HEK293T (cell line): ENCODE measurements around the gene KCNQ2.
A peak's percentile ranks its signal among the peaks of the same experiment; 100 is the strongest.

Experiments used
- ARNT ChIP-seq: fragments of 450-650 bp; IDR thresholded peaks from 2 replicates; pipeline ENCODE4 v1.6.1; 2017; ENCODE audit warnings: mild to moderate bottlenecking
- BHLHE40 ChIP-seq: fragments of 450-650 bp; IDR thresholded peaks from 2 replicates; pipeline ENCODE4 v1.6.1; 2016; ENCODE audit warnings: mild to moderate bottlenecking, moderate library complexity, borderline replicate concordance
- CTBP1 ChIP-seq: fragments of 450-650 bp; IDR thresholded peaks from 2 replicates; pipeline ENCODE4 v1.6.1; 2016; ENCODE audit warnings: borderline replicate concordance
- ELF4 ChIP-seq: fragments of 450-650 bp; IDR thresholded peaks from 2 replicates; pipeline ENCODE4 v1.6.1; 2017; ENCODE audit warnings: antibody characterized with exemption
- FOXA1 ChIP-seq: fragments of 450-650 bp; IDR thresholded peaks from 2 replicates; pipeline ENCODE4 v1.6.1; 2016; ENCODE audit warnings: mild to moderate bottlenecking
- FOXM1 ChIP-seq: fragments of 450-650 bp; IDR thresholded peaks from 2 replicates; pipeline ENCODE4 v1.6.1; 2017; ENCODE audit warnings: mild to moderate bottlenecking, borderline replicate concordance
- HDGF ChIP-seq: fragments of 450-650 bp; IDR thresholded peaks from 2 replicates; pipeline ENCODE4 v1.6.1; 2017; ENCODE audit warnings: antibody characterized with exemption, borderline replicate concordance
- LEF1 ChIP-seq: fragments of 450-650 bp; IDR thresholded peaks from 2 replicates; pipeline ENCODE4 v1.6.1; 2017; ENCODE audit warnings: mild to moderate bottlenecking, borderline replicate concordance
- NFRKB ChIP-seq: fragments of 450-650 bp; IDR thresholded peaks from 2 replicates; pipeline ENCODE4 v1.6.1; 2016; ENCODE audit warnings: mild to moderate bottlenecking, moderate library complexity
- PKNOX1 ChIP-seq: fragments of 450-650 bp; IDR thresholded peaks from 2 replicates; pipeline ENCODE4 v1.6.1; 2016
- SP1 ChIP-seq: fragments of 450-650 bp; IDR thresholded peaks from 2 replicates; pipeline ENCODE4 v1.6.1; 2017
- TARDBP ChIP-seq: fragments of 450-650 bp; IDR thresholded peaks from 2 replicates; pipeline ENCODE4 v1.6.1; 2016
- ZNF384 ChIP-seq: fragments of 450-650 bp; IDR thresholded peaks from 2 replicates; pipeline ENCODE4 v1.6.1; 2016

- TF ChIP-seq BHLHE40 (peak; percentile 53), TARDBP (no peak), PKNOX1 (no peak), FOXM1 (no peak), NFRKB (no peak), ELF4 (no peak), CTBP1 (no peak), SP1 (no peak), LEF1 (no peak), ARNT (no peak), FOXA1 (no peak), HDGF (no peak), ZNF384 (no peak)
Measured at GRCh38 chr20:63377256-63377941, 95.1 kb downstream of the KCNQ2 start.
